Measurements from ENCODE around the gene BIRC6.

- no peak for TF ChIP-seq TAF1 (IDR thresholded peaks at IDR 0.05; ENCODE audit: borderline replicate concordance, low read depth, low read length)
- no peak for TF ChIP-seq POLR2A (IDR thresholded peaks at IDR 0.05; ENCODE audit: low read depth, low read length)
- TF ChIP-seq POLR2AphosphoS5 (IDR thresholded peaks at IDR 0.05; ENCODE audit: low read depth, low read length), result no peak
These were observed 206.1 kb downstream of the BIRC6 start for GRCh38 chr2:32562906-32563305.
